Heart right ventricle (tissue), 16 donors: ENCODE data around the gene MXRA7. TPM values are rescaled to one million over a fixed set of nuclear protein-coding genes. Genes with fewer than 3 reads are reported as not detected.

Source experiments
- ATAC-seq, 8 donors: fragments of 200-7000 bp; cut with Tn5 transposase; one replicate each; pipeline ENCODE4 v1.9.1; 2020; ENCODE audit warnings: mild to moderate bottlenecking in 8 of 8, moderate library complexity in 8 of 8, moderate number of reproducible peaks in 1 of 8
- DNase-seq, 2 donors: peaks; one replicate each; pipeline ENCODE4 v3.0.0-alpha.2; 2020
- H3K27ac ChIP-seq, 10 donors: fragments of 200-600 bp; sonication (generic) in 2 of 10; one replicate each; pipeline versions ENCODE4 v1.5.0 to v1.8.0; 2020 to 2022; ENCODE audit warnings: mild to moderate bottlenecking in 3 of 10
- H3K27me3 ChIP-seq, 7 donors: fragments of 200-600 bp; one replicate each; pipeline ENCODE4 v1.8.0; 2021 to 2022; ENCODE audit warnings: mild to moderate bottlenecking in 2 of 7
- H3K36me3 ChIP-seq, 9 donors: fragments of 200-600 bp; sonication (generic) in 1 of 9; one replicate each; pipeline versions ENCODE4 v1.5.0 to v1.8.0; 2020 to 2022; ENCODE audit warnings: mild to moderate bottlenecking in 2 of 9
- H3K4me1 ChIP-seq, 9 donors: fragments of 200-600 bp; sonication (generic) in 1 of 9; one replicate each; pipeline versions ENCODE4 v1.5.0 to v1.8.0; 2020 to 2022; ENCODE audit warnings: mild to moderate bottlenecking in 4 of 9
- H3K4me3 ChIP-seq, 10 donors: fragments of 200-600 bp; sonication (generic) in 2 of 10; one replicate each; pipeline versions ENCODE4 v1.5.0 to v1.8.0; 2020 to 2022; ENCODE audit warnings: mild to moderate bottlenecking in 7 of 10, moderate library complexity in 2 of 10
- H3K9me3 ChIP-seq, 11 donors: fragments of 200-600 bp in 10 of 11; sonication (generic) in 2 of 11; one replicate each; pipeline versions ENCODE4 v1.5.0 to v1.8.0; 2013 to 2022; ENCODE audit warnings: mild to moderate bottlenecking in 2 of 11, control low read depth in 1 of 11, moderate library complexity in 1 of 11
- WGBS, 2 donors: extraction: QIAGEN DNeasy Blood & Tissue Kit; methylation state at CpG; one replicate each; pipeline ENCODE4 v1.1.7; 2013; ENCODE audit warnings: inconsistent platforms in 1 of 2; 5-methylcytosine and 5-hydroxymethylcytosine counted together
- intact Hi-C, 10 donors: fragments of 100-400 bp; cut with DNase I; formaldehyde crosslinking; loops; one replicate each; pipeline versions ENCODE4 v1.11.1 to v1.14.2; 2022
- polyA plus RNA-seq, 2 donors: library from polyadenylated mRNA; stranded (reverse); fragments of 200-250 nt; gene quantifications; one replicate each; pipeline ENCODE4 v1.2.3, GENCODE V29; 2013
- total RNA-seq, 10 donors: library from RNA; stranded (reverse); fragmentation: NEBNext Ultra II Directional in 3 of 10; extraction: Animal tissue kit (Norgen Biotek cat#: 25700) in 3 of 10; gene quantifications; one replicate each; pipeline versions ENCODE4 v1.2.1 to v1.2.4, GENCODE V29; 2021 to 2023
- TF ChIP-seq, protein P1 (sequence below), 9 donors: fragments of 200-600 bp; sonication (generic) in 2 of 9; IDR thresholded peaks; one replicate each; pipeline versions ENCODE4 v1.5.0 to v1.8.0; 2021 to 2022; ENCODE audit warnings: antibody characterized with exemption in 9 of 9, mild to moderate bottlenecking in 5 of 9, moderate library complexity in 1 of 9
- donor health status: Arrhythmogenic right ventricular cardiomyopathy.
- donor health status: ischemic (EF 13 %, LVEDD 7.1; RV severe dilation, severe dysfunction).
- donor health status: healthy with polysubstance abuse.
- donor health status: DM: no; HTN: yes; CAD: no.
- donor health status: DM: no; HTN: no; CAD: no.
- donor health status: ischemic (EF 25% LVEDD 6.9; RV normal size, moderate dysfunction).
- donor health status: ischemic (EF 25% LVEDD 5.7; RV mildly dilated, moderate dysfunction).
- donor health status: healthy.
- donor health status: DM: yes; HTN: yes; CAD: no.
- donor health status: Ischemic cardiomyopathy.
- donor health status: ischemic (EF 35%, LVEDD 5.7; RV mildly dilated, moderate dysfunction).
- donor health status: nonischemic (EF 11% LVEDD 7.7; RV severe dilation, severe dysfunction).
- donor health status: DM: yes; HTN: yes; CAD: no.
- donor health status: PGD.
- donor health status: ischemic (EF 29% LVEDD 5.4; RV normal size, mild dysfunction).
- donor health status: nonischemic (EF 23%, LVEDD 6.1; RV moderate dilation, normal function).

Gene MXRA7
- total and polyA plus RNA-seq, 12 donors = 121 to 586 (median 413) TPM

DNA sequence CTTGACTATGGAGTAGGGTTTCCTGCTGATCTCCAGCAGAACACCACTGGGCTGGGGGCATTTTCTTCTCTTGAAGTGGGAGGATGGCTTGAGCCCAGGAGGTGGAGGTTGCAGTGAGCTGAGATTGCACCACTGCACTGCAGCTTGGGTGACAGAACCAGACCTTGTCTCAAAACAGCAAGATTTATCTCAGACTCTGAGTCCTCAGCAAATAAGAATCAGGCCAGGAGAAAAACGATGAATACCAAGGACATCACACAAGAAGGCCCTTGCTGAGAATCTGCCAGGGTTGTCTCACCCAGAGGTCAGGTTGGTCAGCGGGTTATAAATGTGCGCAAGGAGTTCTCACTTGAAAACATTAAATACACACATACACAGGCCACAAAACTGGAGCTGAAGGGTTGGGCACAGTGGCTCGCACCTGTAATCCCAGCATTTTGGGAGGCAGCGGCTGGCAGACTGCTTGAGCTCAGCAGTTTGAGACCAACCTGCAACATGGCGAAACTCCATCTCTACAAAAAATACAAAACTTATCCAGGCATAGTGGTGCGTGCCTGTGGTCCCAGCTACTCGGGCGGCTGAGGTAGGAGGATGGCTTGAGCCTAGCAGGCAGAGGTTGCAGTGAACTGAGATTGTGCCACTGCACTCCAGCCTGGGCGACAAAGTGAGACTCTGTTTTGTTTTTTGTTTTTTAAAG lies 7.7 kb downstream of the MXRA7 start:
- WGBS, 2 donors = 84 to 90% methylated on average over 10 of the region's 10 CpGs

DNA sequence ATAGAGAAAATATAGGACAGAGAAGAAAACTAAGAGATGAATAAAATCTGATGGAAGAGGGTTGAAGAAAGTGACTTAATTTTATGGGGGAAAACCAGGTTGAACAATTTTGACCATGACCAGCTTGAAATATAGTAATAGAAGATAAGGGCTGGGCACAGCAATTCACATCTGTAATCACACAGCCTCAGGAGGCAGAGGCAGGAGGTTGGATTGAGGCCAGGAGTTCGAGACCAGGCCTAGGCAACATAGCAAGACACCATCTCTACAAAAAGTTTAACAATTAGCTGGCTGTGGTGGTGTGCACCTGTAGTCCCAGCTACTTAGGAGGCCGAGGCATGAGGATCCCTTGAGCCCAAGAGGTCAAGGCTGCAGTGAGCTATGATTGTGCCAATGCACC lies 8.7 kb downstream of the MXRA7 start:
- DNase-seq (no peak), ATAC-seq (no peak)
- Histone ChIP-seq H3K27ac (peak overlapping the region; percentile 1 to 99 (median 96)), H3K36me3 (peaks cover 0 to 18% (median 0%) of the 10 kb centered on the region in 9 donors), H3K27me3 (no peaks in the 10 kb centered on the region), H3K9me3 (no peaks in the 10 kb centered on the region), H3K4me1 (peaks cover 43 to 92% (median 71%) of the 10 kb centered on the region in 9 donors), H3K4me3 (peak overlapping the region in 1 of 10 donors; percentile 45)
- WGBS, 2 donors = 62 to 74% methylated on average over 2 of the region's 2 CpGs
- intact Hi-C loops = no loop called here
- TF ChIP-seq, protein P1, sequence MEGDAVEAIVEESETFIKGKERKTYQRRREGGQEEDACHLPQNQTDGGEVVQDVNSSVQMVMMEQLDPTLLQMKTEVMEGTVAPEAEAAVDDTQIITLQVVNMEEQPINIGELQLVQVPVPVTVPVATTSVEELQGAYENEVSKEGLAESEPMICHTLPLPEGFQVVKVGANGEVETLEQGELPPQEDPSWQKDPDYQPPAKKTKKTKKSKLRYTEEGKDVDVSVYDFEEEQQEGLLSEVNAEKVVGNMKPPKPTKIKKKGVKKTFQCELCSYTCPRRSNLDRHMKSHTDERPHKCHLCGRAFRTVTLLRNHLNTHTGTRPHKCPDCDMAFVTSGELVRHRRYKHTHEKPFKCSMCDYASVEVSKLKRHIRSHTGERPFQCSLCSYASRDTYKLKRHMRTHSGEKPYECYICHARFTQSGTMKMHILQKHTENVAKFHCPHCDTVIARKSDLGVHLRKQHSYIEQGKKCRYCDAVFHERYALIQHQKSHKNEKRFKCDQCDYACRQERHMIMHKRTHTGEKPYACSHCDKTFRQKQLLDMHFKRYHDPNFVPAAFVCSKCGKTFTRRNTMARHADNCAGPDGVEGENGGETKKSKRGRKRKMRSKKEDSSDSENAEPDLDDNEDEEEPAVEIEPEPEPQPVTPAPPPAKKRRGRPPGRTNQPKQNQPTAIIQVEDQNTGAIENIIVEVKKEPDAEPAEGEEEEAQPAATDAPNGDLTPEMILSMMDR (IDR thresholded peaks at IDR 0.05) = no peak

More for the DNA sequence above, 7.7 kb downstream of the MXRA7 start:
- TF ChIP-seq, protein P1 (IDR thresholded peaks at IDR 0.05) = no peak
- ATAC-seq (no peak), DNase-seq (no peak)
- intact Hi-C loops = no loop called here
- Histone ChIP-seq H3K9me3 (no peaks in the 10 kb centered on the region), H3K4me3 (no peak overlapping the region), H3K36me3 (peaks cover 0 to 22% (median 0%) of the 10 kb centered on the region in 9 donors), H3K27me3 (no peaks in the 10 kb centered on the region), H3K27ac (peak overlapping the region in 8 of 10 donors; percentile 38 to 99 (median 96)), H3K4me1 (peaks cover 33 to 92% (median 71%) of the 10 kb centered on the region in 9 donors)

- Histone ChIP-seq H3K27ac (peak overlapping the region; percentile 88 to 99 (median 96)), H3K4me3 (peak overlapping the region in 7 of 10 donors; percentile 21 to 54 (median 45)), H3K36me3 (peaks cover 0 to 13% (median 0%) of the 10 kb centered on the region in 9 donors), H3K4me1 (peaks cover 45 to 92% (median 76%) of the 10 kb centered on the region in 9 donors), H3K27me3 (no peaks in the 10 kb centered on the region), H3K9me3 (no peaks in the 10 kb centered on the region)
- DNase-seq (no peak), ATAC-seq (peak in 4 of 8 donors; percentile 1 to 6 (median 2))
- TF ChIP-seq, protein P1 (IDR thresholded peaks at IDR 0.05) = no peak
- intact Hi-C loops = no loop called here
- 35 to 47% methylated on average over 11 of the region's 11 CpGs for WGBS, 2 donors
These were observed 9.2 kb downstream of the MXRA7 start for GRCh38 chr17:76701471-76701967.

GRCh38 chr17:76700617-76701470 lies 9.9 kb downstream of the MXRA7 start:
- peaks cover 48 to 96% (median 82%) of the 10 kb centered on the region in 9 donors for H3K4me1 ChIP-seq
- H3K27ac ChIP-seq = peak overlapping the region; percentile 88 to 99 (median 96)
- H3K4me3 ChIP-seq = peak overlapping the region in 9 of 10 donors; percentile 21 to 54 (median 39)
- no peaks in the 10 kb centered on the region for H3K9me3 ChIP-seq
- intact Hi-C loops = no loop called here
- ATAC-seq = peak; percentile 77 to 87 (median 84)
- TF ChIP-seq, protein P1 (IDR thresholded peaks at IDR 0.05) = no peak
- H3K36me3 ChIP-seq = peaks cover 0 to 17% (median 0%) of the 10 kb centered on the region in 9 donors
- WGBS, 2 donors = 9 to 15% methylated on average over 33 of the region's 33 CpGs
- no peaks in the 10 kb centered on the region for H3K27me3 ChIP-seq
- peak; percentile 60 to 89 for DNase-seq
